Measurements from ENCODE around the gene LILRA1.
"Not testable (repeated sequence)": the region's sequence is repeated elsewhere in the genome, so short reads cannot be mapped to it uniquely, and the experiment has no call there.

LILRA1 gene

GRCh38 chr19:54593445-54593844, at the start of gene LILRA1:
TSS of gene LILRA1 (plus strand) at chr19:54593632. CDS start at chr19:54594245, 613 bp downstream.
- H3K4me3 ChIP-seq (ENCODE audit: low read length); DNase-seq (ENCODE audit: low read depth): not testable (repeated sequence)

- TF ChIP-seq CTCF (IDR thresholded peaks at IDR 0.05; ENCODE audit: insufficient read depth, low read depth, low read length, missing control alignments): no peak
Measured at GRCh38 chr19:54548806-54549205, 44.6 kb upstream of the LILRA1 start.

DNA sequence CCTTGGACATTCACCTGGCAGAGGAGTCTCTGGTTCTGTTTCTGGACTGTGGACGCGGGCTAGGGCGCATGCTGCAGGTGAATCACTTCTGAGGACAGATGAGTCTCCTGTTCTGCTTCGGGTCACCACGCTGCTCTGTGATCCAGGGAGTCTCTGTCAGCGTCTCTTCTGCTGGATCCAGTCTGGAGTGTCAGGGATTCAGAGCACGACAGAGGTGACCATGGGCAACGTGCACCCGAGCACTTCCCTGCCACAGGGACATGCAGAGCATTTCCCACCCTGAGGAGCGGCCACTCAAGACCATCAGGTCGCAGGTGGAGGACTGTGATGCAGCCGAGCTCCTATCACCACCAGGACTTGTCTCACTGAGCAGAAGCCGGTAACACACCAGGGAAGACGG, 44.2 kb upstream of the LILRA1 start:
- H3K4me3 ChIP-seq (ENCODE audit: low read length): no peak overlapping the region
- no peak for DNase-seq (ENCODE audit: low read depth)
- TF ChIP-seq CTCF (IDR thresholded peaks at IDR 0.05; ENCODE audit: insufficient read depth, low read depth, low read length, missing control alignments): no peak

More at GRCh38 chr19:54548806-54549205, 44.6 kb upstream of the LILRA1 start:
- no peak for DNase-seq (ENCODE audit: low read depth)
- no peak overlapping the region for H3K4me3 ChIP-seq (ENCODE audit: low read length)

DNA sequence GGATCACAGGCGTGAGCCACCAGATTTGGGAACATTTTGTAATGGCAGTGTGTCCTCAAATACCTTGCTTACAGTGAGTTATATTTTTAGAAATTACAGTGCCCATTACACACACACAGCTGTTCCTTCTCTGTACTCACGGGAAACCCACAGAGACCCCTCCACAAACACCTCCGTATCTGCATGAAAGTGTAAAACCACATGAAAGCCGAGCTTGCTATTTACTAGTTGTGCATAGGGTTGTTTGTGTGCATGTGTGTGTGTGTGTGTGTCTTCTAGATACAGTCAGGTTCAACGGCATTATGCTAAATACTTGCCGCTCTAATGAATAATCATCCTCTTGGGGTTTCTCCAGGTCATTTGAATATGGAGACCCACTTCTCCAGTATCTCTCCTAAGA, 42.1 kb upstream of the LILRA1 start:
- H3K4me3 ChIP-seq (ENCODE audit: low read length): no peak overlapping the region
- no peak for DNase-seq (ENCODE audit: low read depth)
- no peak for TF ChIP-seq CTCF (IDR thresholded peaks at IDR 0.05; ENCODE audit: insufficient read depth, low read depth, low read length, missing control alignments)

DNA sequence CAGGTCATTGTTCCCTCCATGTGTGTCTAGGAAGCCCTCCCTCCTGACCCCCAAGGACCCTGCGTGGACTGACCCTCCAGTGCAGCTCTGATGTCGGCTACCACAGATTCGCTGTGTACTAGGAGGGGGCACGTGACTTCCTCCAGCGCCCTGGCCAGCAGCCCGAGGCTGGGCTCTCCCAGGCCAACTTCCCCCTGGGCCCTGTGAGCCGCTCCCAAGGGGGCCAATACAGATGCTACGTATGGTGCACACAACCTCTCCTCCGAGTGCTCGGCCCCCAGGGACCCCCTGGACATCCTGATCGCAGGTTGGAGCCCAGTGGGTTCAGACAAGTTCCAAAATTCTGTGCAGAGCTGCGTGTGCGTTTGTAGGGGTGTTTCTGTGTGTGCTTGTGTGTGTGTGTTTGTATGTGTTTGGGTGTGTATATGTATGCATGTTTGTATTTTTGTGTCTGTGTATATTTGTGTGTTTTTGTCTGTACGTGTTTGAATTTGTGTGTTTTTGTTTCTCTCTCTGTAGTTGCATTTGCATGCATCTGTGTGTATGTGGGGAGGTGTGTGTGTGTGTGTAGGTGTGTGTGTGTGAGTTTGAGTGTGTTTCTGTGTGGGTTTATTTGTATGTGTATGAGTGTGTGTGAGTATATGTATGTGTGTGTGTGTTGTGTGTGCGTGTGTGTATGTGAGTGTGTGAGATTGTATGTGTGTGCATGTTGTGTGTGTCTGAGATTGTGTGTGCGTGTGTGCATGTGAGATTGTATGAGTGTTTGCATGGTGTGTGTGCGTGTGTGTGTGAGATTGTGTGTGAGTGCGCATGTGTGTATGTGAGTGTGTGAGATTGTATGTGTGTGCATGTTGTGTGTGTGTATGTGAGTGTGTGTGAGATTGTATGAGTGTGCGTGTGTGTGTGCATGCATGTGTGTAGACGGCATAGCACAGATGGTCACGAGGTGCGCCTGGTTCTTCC, 41.2 kb upstream of the LILRA1 start:
- DNase-seq (ENCODE audit: low read depth): no peak
- TF ChIP-seq CTCF (IDR thresholded peaks at IDR 0.05; ENCODE audit: insufficient read depth, low read depth, low read length, missing control alignments): no peak
- H3K4me3 ChIP-seq (ENCODE audit: low read length): no peak overlapping the region

GRCh38 chr19:54552913-54553310, 40.5 kb upstream of the LILRA1 start:
- DNase-seq (ENCODE audit: low read depth): no peak
- no peak overlapping the region for H3K4me3 ChIP-seq (ENCODE audit: low read length)
- TF ChIP-seq CTCF (IDR thresholded peaks at IDR 0.05; ENCODE audit: insufficient read depth, low read depth, low read length, missing control alignments): no peak

DNA sequence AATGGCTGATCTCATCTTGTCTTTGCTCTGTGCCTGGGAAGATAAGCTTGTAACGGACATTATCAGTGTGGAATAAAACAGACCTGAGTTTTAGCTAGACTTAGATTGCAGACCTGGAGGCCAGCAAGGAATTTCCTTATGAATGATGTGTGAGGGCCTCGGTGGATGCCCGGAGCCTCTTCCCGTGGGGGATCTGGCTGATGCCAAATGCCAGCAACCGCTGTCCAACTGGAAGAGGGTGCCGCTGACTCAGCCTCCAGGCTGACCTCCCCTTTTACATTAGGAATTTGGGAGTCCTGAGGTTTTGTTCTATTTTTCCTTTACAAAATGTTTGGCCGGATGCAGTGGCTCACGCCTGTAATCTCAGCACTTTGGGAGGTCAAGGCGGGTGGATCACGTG, 39.4 kb upstream of the LILRA1 start:
- no peak for TF ChIP-seq CTCF (IDR thresholded peaks at IDR 0.05; ENCODE audit: insufficient read depth, low read depth, low read length, missing control alignments)
- no peak for DNase-seq (ENCODE audit: low read depth)
- H3K4me3 ChIP-seq (ENCODE audit: low read length): no peak overlapping the region

Measured in epithelial cell of esophagus (primary cell).